ENCODE data around the gene TESPA1.
"Not testable (repeated sequence)": the region's sequence is repeated elsewhere in the genome, so short reads cannot be mapped to it uniquely, and the experiment has no call there.

The TESPA1 gene

DNA sequence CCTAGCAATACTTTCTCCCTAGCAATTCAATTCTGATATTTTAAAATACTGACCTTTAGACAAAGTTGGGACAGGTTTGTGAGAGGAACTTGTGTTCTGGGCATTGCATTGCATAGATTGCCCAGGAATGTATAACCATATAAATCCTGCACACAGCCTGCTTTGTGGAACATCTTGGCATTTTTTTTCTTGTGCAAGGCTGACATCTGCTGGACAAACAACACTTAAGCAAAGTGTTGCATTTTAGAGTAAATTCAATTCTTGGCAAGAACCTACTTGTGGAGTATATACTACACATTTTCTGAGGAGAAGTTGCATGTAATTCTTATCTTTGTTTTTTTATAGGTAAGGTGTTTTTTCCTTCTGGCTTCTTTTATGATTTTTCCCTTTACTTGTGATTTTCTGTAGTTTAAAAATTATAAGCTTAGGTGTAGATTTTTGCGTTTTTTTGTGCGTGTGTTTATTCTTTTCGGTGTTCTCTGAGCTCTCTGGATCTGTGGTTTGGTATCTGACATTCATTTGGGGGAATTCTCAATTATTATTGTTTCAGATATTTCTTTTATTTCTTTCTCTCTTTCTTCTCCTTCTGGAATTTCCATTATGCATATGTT is 26.4 kb downstream of the TESPA1 start:
- H3K4me2 ChIP-seq (ENCODE audit: low read length) = no peak overlapping the region
- H3K9ac ChIP-seq (ENCODE audit: low read depth, low read length) = no peak overlapping the region
- peaks cover 56% of the 10 kb centered on the region for H3K27me3 ChIP-seq (ENCODE audit: control insufficient read depth, insufficient read depth, low read length)
- H3K4me3 ChIP-seq (ENCODE audit: low read length) = no peak overlapping the region
- no peaks in the 10 kb centered on the region for H3K4me1 ChIP-seq (ENCODE audit: control insufficient read depth, insufficient read depth, low read length)
- no peaks in the 10 kb centered on the region for H3K36me3 ChIP-seq (ENCODE audit: insufficient read depth, low read length)
- no peaks in the 10 kb centered on the region for H3K9me3 ChIP-seq (replicated peaks; ENCODE audit: low read length)

DNA sequence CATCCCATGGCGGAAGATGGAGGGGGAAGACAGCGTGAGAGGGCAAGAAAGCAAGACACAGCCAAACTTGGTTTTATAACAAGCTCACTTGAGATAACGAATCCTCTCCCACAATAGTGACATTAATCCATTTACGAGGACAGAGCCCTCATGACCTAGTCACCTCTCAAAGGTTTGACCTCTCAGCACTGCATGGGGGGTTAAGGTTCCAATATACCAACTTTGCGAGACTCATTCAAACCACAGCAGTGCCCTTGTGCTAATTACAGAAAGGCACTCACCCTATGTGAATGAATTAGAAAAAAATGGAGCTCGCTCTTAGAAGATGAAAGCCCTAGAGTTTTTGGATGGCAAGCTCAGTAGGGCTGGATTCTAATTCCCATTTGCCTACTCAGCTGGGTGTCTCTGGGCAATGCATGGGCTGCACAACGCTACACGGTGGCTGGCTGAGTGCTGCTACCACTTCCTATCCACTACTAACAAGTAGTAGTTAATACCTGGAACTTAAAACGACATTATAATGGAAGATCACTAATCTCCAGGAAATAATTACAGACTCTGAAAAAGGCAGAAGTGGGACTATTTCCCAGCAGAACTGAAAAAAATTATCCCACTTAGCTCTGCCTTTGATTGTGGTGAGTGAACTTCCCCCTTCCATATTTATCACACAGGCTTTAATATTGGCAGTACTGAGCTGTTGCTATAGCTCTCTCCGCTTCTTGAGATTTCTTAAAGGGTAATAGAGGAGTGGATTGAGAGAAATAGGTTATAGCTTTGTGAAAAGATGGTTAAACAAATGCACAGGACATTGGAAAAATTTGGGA is 27.5 kb downstream of the TESPA1 start:
- H3K27me3 ChIP-seq (ENCODE audit: control insufficient read depth, insufficient read depth, low read length) = peaks cover 46% of the 10 kb centered on the region
- no peak overlapping the region for H3K9ac ChIP-seq (ENCODE audit: low read depth, low read length)
- H3K4me3 ChIP-seq (ENCODE audit: low read length) = no peak overlapping the region
- no peaks in the 10 kb centered on the region for H3K4me1 ChIP-seq (ENCODE audit: control insufficient read depth, insufficient read depth, low read length)
- no peak overlapping the region for H3K4me2 ChIP-seq (ENCODE audit: low read length)
- H3K9me3 ChIP-seq (replicated peaks; ENCODE audit: low read length) = no peaks in the 10 kb centered on the region
- H3K36me3 ChIP-seq (ENCODE audit: insufficient read depth, low read length) = no peaks in the 10 kb centered on the region

- Histone ChIP-seq H3K36me3 (ENCODE audit: insufficient read depth, low read length) (no peaks in the 10 kb centered on the region), H3K4me2 (ENCODE audit: low read length) (no peak overlapping the region), H3K9ac (ENCODE audit: low read depth, low read length) (no peak overlapping the region), H3K9me3 (replicated peaks; ENCODE audit: low read length) (no peaks in the 10 kb centered on the region), H3K4me1 (ENCODE audit: control insufficient read depth, insufficient read depth, low read length) (no peaks in the 10 kb centered on the region), H3K4me3 (ENCODE audit: low read length) (no peak overlapping the region), H3K27me3 (ENCODE audit: control insufficient read depth, insufficient read depth, low read length) (peaks cover 42% of the 10 kb centered on the region)
Observed at GRCh38 chr12:54956322-54956721, 28.2 kb downstream of the TESPA1 start.

GRCh38 chr12:54954801-54955200 is 29.8 kb downstream of the TESPA1 start:
- no peaks in the 10 kb centered on the region for H3K36me3 ChIP-seq (ENCODE audit: insufficient read depth, low read length)
- no peak overlapping the region for H3K9ac ChIP-seq (ENCODE audit: low read depth, low read length)
- H3K9me3 ChIP-seq (replicated peaks; ENCODE audit: low read length) = no peaks in the 10 kb centered on the region
- peaks cover under 1% of the 10 kb centered on the region for H3K4me1 ChIP-seq (ENCODE audit: control insufficient read depth, insufficient read depth, low read length)
- peaks cover 28% of the 10 kb centered on the region for H3K27me3 ChIP-seq (ENCODE audit: control insufficient read depth, insufficient read depth, low read length)
- H3K4me3 ChIP-seq (ENCODE audit: low read length) = no peak overlapping the region
- H3K4me2 ChIP-seq (ENCODE audit: low read length) = no peak overlapping the region

DNA sequence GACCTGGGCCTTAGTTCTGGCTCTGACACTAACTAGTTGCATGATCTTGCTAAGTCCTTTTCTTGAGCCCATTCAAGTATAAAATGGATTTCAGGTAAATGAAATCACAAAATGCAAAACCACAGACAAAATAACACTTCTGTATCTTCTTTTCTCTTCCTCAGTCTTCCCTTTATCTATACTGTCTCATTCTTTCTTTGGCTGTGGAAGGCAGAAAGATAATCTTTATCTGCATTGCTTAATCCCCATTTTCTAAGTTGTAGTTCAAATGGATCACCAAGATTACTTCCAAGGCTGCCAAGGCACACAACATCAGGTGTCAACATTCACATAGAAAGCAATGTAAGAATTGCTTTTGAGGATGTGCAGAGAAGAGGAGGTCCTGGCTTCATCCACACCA is 30.3 kb downstream of the TESPA1 start:
- no peak overlapping the region for H3K4me3 ChIP-seq (ENCODE audit: low read length)
- H3K4me2 ChIP-seq (ENCODE audit: low read length) = no peak overlapping the region
- peaks cover 6% of the 10 kb centered on the region for H3K4me1 ChIP-seq (ENCODE audit: control insufficient read depth, insufficient read depth, low read length)
- no peaks in the 10 kb centered on the region for H3K9me3 ChIP-seq (replicated peaks; ENCODE audit: low read length)
- no peak overlapping the region for H3K9ac ChIP-seq (ENCODE audit: low read depth, low read length)
- no peaks in the 10 kb centered on the region for H3K36me3 ChIP-seq (ENCODE audit: insufficient read depth, low read length)
- H3K27me3 ChIP-seq (ENCODE audit: control insufficient read depth, insufficient read depth, low read length) = peaks cover 23% of the 10 kb centered on the region

DNA sequence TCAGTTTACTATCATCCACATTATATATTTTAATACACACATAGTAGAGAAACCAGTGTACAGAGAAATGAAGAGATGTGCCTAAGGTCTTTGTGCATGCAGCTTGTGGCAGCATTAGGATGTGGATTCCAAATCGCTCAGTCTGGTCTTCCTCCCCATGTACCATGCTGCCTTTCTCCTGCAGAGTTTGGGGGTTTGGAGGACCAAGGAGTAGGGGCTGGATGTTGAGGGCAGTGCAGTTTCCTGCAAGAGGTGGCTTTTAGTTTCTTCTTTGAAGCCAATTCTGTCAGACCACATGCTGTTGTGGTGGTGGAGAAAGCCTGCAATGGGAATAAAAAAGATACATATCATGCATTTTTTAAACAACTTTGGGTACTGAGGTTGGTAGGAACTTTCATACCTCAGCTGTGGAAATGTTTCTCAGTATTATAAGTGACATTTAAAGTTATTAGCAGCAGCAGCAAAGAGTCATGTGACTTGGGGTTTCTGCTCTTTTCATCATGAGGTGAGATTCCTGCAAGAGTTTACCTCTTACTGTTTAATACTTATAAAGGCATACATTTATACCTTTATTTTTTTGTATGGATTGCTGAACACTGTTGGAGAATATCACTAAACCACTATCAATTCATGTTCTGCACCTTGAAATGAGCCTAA is 34.4 kb downstream of the TESPA1 start:
- peaks cover 10% of the 10 kb centered on the region for H3K4me1 ChIP-seq (ENCODE audit: control insufficient read depth, insufficient read depth, low read length)
- H3K27me3 ChIP-seq (ENCODE audit: control insufficient read depth, insufficient read depth, low read length) = peaks cover 3% of the 10 kb centered on the region
- H3K9me3 ChIP-seq (replicated peaks; ENCODE audit: low read length) = no peaks in the 10 kb centered on the region
- no peak overlapping the region for H3K4me2 ChIP-seq (ENCODE audit: low read length)
- H3K4me3 ChIP-seq (ENCODE audit: low read length) = no peak overlapping the region
- no peaks in the 10 kb centered on the region for H3K36me3 ChIP-seq (ENCODE audit: insufficient read depth, low read length)
- no peak overlapping the region for H3K9ac ChIP-seq (ENCODE audit: low read depth, low read length)

GRCh38 chr12:54949073-54949711 is 35.4 kb downstream of the TESPA1 start:
- H3K36me3 ChIP-seq (ENCODE audit: insufficient read depth, low read length) = no peaks in the 10 kb centered on the region
- H3K9ac ChIP-seq (ENCODE audit: low read depth, low read length) = no peak overlapping the region

DNA sequence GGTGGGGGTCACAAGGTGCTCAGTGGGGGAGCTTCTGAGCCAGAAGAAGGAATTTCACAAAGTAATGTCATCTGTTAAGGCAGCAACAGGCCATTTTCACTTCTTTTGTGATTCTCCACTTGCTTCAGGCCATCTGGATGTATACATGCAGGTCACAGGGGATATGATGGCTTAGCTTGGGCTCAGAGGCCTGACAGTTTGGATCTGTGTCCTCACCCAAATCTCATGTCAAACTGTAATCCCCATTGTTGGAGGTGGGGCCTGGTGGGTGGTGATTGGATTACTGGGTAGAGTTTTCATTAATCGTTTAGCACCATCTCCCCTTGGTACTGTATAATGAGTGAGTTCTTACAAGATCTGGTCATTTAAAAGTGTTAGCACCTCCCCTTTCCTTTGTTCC is 36.4 kb downstream of the TESPA1 start:
- Histone ChIP-seq H3K27me3 (ENCODE audit: control insufficient read depth, insufficient read depth, low read length) (peaks cover 3% of the 10 kb centered on the region), H3K4me2 (ENCODE audit: low read length) (no peak overlapping the region), H3K9me3 (replicated peaks; ENCODE audit: low read length) (no peaks in the 10 kb centered on the region), H3K4me3 (ENCODE audit: low read length) (no peak overlapping the region), H3K9ac (ENCODE audit: low read depth, low read length) (no peak overlapping the region), H3K4me1 (ENCODE audit: control insufficient read depth, insufficient read depth, low read length) (peaks cover 10% of the 10 kb centered on the region), H3K36me3 (ENCODE audit: insufficient read depth, low read length) (no peaks in the 10 kb centered on the region)

More at GRCh38 chr12:54949073-54949711, 35.4 kb downstream of the TESPA1 start:
- Histone ChIP-seq H3K4me1 (ENCODE audit: control insufficient read depth, insufficient read depth, low read length) (peaks cover 10% of the 10 kb centered on the region), H3K27me3 (ENCODE audit: control insufficient read depth, insufficient read depth, low read length) (peaks cover 3% of the 10 kb centered on the region), H3K4me2 (ENCODE audit: low read length) (no peak overlapping the region), H3K9me3 (replicated peaks; ENCODE audit: low read length) (no peaks in the 10 kb centered on the region), H3K4me3 (ENCODE audit: low read length) (no peak overlapping the region)

GRCh38 chr12:54945082-54945481 is 39.5 kb downstream of the TESPA1 start:
- Histone ChIP-seq H3K4me1 (ENCODE audit: control insufficient read depth, insufficient read depth, low read length) (peaks cover 10% of the 10 kb centered on the region), H3K4me2 (ENCODE audit: low read length) (no peak overlapping the region), H3K9ac (ENCODE audit: low read depth, low read length) (no peak overlapping the region), H3K4me3 (ENCODE audit: low read length) (no peak overlapping the region), H3K27me3 (ENCODE audit: control insufficient read depth, insufficient read depth, low read length) (no peaks in the 10 kb centered on the region), H3K9me3 (replicated peaks; ENCODE audit: low read length) (no peaks in the 10 kb centered on the region), H3K36me3 (ENCODE audit: insufficient read depth, low read length) (no peaks in the 10 kb centered on the region)

GRCh38 chr12:54943292-54943691 is 41.3 kb downstream of the TESPA1 start:
- H3K9me3 ChIP-seq (replicated peaks; ENCODE audit: low read length); H3K4me3 ChIP-seq (ENCODE audit: low read length); H3K27me3 ChIP-seq (ENCODE audit: control insufficient read depth, insufficient read depth, low read length); H3K4me2 ChIP-seq (ENCODE audit: low read length); H3K4me1 ChIP-seq (ENCODE audit: control insufficient read depth, insufficient read depth, low read length); H3K36me3 ChIP-seq (ENCODE audit: insufficient read depth, low read length); H3K9ac ChIP-seq (ENCODE audit: low read depth, low read length): not testable (repeated sequence)

GRCh38 chr12:54941659-54942058 is 42.9 kb downstream of the TESPA1 start:
- Histone ChIP-seq H3K27me3 (ENCODE audit: control insufficient read depth, insufficient read depth, low read length) (no peaks in the 10 kb centered on the region), H3K36me3 (ENCODE audit: insufficient read depth, low read length) (no peaks in the 10 kb centered on the region), H3K4me3 (ENCODE audit: low read length) (no peak overlapping the region), H3K4me2 (ENCODE audit: low read length) (no peak overlapping the region), H3K9ac (ENCODE audit: low read depth, low read length) (no peak overlapping the region), H3K4me1 (ENCODE audit: control insufficient read depth, insufficient read depth, low read length) (peaks cover 9% of the 10 kb centered on the region), H3K9me3 (replicated peaks; ENCODE audit: low read length) (no peaks in the 10 kb centered on the region)

All from skeletal muscle satellite cell (primary cell).